Stimulated activated naive CD8-positive, alpha-beta T cell treated with anti-CD3 and anti-CD28 coated beads, Interleukin-15, Interleukin-2, amounts not matched to agents 100 U/mL and 50 U/mL, for 24 hours (primary cell): ENCODE results near the gene CYTH1.
A peak's percentile ranks its signal among the peaks of the same experiment; 100 is the strongest.

Experiments
- ATAC-seq: fragments of 150-1000 bp; cut with Tn5 transposase; one replicate; pipeline ENCODE4 v1.10.0; 2021
- DNase-seq: peaks from one replicate; pipeline ENCODE4 v3.0.0; 2021

The CYTH1 gene

DNA sequence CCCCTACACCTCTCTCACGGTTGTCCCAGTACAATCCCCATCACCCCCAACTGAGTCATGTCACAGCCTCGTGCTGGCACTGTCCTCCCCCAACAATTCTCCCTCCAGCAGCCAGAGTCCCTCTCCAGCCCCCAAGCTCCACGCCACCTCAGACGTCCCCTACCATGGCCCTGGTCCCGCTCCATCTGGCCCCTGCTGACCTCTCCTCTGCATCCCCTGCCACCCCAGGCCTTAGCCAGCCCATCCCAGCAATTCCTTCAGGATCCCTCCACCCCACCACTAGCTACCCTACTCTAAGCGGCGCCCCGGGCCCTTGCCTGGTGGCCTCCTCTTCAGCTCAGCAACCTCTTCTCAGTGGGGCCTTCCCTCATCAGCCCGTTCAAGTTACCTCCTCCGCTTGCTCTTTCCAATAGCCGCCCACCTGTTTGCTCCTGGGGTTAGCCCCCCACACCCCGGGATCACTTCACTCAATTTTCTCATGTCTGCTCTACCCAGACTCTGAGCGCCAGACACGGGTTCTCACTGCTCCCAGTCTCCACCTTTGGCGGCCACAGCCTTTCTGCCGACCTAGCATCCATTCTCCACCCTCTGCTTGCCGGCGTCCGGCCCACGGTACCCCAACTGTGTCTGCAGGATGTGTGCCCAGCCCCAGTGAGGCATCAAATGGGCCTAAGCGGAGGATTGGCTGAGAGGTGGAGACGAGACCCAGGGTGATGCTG, 112.7 kb downstream of the CYTH1 start:
- DNase-seq (no peak), ATAC-seq (no peak)

DNA sequence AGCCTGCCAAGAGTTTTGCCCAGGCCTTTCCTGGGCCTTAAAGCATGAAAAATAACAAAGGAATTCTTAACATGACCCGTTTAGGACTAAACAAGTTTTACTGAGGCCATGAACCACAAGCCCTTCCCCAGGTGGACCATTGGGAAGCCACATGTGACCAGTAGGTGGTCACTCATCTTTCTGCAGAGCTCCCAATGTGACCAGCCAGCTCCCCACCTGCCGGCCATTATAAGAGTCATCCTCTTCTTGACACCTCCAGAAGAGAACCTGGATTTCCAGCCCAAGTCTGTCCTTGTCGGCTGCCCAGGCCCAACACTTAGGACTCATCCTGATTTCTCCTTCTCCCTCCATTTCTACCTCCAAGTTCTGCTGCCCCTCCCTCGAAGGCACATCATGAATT, 113.2 kb downstream of the CYTH1 start:
- DNase-seq (no peak), ATAC-seq (no peak)

DNA sequence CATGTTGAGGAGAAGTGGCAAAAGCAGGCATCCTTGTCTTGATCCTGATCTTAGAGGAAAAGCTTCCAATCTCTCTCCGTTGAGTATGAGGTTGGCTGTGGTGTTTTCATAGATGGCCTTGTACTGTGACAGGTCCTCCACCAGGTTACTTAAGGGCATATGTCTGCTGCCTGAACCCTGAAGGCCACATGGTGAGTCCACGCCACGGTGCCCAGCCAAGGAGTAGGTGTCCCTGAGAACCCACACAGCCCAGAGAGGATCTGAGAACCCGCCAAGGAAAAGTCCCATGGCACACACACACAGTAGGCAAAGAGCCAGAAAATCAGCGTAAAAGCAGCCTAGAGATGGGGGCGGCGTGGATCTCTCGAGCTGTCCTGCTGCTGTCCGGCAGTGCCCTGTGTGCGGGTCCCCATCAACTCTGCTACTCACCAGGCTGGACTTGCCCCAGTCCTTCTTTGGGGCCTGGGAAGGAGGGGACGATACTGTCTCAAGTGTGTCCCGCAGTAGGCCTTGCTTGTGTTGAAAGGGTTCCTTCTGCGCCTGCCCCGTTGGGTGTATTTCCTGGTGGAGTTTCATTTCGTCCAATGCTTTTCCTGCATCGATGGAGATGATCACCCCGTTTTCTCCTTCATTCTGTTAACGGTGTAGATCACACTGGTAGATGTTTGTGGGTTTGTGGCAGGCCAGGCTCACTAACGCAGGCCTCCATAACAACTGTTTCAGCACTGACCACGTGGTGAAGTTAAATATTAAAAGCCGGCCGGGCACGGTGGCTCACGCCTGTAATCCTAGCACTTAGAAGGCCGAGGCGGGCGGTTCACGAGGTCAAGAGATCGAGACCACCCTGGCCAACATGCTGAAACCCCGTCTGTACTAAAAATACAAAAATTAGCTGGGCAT, 114.1 kb downstream of the CYTH1 start:
- no peak for ATAC-seq
- DNase-seq = no peak

GRCh38 chr17:78667091-78667490, 115.0 kb downstream of the CYTH1 start:
- no peak for DNase-seq
- no peak for ATAC-seq

DNA sequence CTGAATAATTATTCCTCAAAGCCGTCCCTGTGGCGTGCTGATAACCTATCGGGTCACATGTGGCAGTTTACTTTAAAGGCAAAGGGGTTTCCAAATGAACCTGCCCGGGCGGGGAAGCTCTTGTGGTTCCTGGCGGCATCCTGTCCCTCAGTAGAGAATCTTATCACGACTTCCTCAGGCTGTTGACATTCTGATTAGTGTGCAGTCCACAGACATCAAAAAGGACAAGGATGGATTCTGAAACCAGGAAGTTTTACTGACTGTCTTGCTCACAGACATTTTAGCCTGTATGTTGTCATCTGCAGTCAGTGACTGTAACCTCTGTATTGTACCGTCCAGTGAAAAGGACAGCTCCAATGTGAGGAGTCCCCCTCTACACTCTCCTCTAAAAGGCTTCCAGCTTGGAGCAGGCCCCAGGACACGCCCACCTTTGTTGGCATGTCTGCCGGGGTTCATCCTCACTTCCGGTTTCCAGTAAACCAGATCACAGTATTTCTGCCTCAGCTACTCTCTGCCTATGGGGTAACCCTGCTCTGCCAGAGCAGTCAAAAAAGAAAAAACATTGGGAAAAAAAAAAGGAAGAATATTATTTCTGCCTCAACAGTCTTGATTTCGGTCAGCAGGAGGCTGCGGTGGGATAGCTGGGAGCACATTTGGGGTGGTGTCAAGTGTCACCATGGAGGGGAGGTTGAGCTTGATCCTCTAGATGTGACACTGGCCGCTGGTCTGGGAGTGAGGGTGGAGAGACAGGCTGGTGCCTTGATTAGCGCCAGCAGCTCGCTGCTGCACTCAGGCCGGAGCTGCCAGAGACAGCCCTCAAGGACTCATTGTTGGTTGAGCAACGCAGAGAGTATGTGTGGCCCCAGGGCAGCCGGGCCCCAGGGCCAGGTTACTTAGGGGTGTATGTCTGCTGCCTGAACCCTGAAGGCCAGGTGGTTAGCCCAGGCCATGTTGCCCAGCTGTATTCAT, 115.8 kb downstream of the CYTH1 start:
- ATAC-seq (peak; percentile 75), DNase-seq (peak; percentile 53)

GRCh38 chr17:78665387-78665951, 116.6 kb downstream of the CYTH1 start:
- ATAC-seq (peak; percentile 10), DNase-seq (no peak)

DNA sequence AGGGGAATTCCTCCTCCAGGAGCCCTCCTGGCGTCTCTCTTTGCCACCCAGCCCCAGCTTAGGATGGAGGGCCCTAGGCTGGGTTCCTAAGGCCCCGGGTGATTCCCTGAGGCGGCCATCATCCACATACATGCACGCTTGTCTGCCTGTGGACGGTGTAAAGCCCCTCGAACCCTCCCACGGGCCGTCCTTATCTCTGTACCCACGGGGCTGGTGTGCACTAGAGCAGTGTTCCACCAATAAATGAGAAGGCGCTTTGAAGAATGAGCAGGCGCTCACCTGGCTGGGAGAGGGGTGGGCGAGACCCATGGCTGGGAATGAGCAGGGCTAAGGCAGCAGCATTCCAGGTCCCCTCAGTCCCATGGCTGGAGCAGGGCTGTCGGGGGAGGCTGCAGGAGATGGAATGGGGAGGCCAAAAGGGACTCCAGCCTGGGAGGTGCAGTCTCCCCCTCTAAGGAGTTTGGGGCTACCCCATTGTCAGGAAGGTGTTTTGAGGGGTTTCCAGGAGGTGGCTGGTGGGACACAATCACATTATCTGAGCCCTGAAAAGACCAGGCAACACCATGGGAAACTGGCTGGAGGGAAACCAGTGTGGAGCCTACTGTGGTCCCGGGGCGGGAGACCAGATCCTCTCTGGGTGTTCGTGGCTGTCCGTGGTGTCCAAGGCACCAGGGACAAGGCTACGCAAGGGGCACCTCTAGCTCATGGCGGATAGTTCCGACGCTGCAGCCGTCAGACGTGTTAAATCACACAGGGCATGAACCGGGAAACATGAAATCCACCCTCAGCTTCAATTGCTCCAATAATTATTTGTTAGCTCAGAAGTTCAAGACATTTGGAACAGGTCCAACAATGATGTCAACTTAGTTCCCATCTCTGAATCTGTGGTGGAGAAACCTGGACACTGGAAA, 117.3 kb downstream of the CYTH1 start:
- DNase-seq (no peak), ATAC-seq (no peak)

DNA sequence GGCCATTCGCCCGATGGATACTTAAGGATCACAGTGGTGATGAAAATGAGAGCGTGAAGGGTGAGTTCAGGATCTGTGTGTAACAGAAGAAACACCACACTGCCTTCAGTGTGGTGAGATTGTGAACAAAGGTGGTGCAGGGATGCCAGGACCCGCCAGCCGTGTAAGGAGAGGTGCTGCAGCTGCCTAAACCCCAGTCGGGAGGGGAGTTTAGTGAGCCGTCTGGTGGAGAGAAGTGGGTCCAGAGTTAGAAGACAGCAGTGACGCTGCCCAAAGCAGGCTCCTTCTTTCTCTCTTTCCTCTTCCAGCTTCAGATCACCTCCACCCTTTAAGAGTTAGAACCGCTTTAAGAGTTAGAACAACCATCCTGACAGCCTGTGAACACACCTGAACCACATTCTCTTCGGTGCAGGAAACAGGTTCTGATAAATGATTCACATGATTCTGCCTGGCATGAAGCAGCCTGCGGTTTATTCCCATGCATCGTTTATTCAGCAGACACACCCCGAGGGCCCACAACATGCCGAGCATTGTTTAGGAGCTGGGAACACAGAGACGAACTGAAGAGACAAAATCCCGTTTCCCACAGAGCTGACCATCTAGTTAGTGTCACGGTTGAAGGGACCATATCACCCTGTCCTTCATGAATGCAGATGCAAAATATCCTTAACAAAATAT, 120.8 kb downstream of the CYTH1 start:
- DNase-seq (no peak), ATAC-seq (no peak)

DNA sequence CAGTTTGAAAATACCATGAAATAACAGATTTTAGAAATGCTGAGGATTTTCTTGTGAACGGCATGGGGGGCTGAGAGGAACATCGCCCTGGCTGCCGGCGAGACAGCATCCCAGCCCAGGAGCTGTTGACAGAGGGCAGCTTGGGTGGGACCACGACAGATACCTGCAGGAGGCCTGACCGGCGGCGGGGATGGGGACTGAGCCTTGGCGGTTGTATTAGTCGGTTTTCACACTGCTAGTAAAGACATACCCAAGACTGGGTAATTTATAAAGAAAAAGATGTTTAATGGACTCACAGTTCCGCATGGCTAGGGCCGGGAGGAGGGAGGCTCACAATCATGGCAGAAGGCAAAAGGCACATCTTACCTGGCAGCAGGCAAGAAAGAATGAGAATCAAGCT, 122.5 kb downstream of the CYTH1 start:
- DNase-seq (no peak), ATAC-seq (no peak)

DNA sequence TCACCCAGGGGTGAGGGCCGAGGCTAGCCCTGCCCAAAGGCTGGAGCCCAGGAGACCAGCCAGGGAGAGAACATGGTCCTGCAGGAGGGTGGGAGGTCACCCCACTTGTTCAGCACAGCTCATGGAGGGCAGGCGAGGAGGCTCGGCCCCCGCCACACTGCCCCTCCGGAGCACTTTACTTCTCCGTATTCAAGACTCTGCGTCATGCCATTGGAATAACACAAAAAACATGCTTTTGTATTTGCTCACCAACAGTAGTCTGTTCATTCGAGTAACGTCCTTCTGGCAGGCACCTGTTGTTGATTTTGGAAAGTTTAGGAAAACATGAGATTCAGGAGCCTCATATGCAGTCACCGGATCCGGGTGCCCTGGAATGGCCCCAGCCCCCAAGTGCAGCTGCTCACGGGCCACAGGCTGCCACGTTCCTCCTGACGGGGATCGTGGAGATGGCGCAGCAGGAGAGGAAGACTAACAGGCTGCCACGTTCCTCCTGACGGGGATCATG, 123.7 kb downstream of the CYTH1 start:
- no peak for DNase-seq
- no peak for ATAC-seq

DNA sequence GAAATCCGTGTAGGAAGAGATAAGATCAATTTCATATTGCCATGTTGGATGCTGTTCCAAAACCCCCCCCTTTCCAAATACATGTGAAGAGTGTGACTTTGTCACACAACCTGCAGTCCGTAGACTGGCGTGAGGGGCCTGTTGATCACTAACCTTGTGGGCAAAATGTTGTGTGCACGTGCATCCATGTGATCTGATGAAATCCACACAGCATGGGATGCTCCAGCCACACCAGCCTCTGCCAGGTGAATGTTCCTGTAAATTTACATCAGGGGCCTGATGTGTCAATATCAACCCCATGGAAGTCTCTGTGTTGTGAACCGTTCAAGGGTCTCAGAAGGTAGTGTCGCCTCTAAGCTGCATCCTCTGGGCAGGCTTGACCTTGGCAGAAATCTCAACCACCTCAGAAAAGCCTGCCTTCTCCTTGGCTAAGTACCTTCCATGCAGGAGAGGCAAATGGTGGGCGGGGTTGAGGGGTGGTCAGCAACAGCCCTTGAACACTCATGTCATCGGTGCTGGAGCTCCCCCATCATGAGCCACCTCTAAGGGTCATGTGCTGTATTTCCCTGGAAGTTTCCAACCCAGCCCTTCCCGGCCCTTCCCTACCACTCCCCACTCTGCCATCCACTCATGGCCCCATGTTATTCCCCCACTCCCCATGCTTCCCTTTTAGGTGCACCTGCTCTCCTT, 126.7 kb downstream of the CYTH1 start:
- ATAC-seq = no peak
- no peak for DNase-seq

DNA sequence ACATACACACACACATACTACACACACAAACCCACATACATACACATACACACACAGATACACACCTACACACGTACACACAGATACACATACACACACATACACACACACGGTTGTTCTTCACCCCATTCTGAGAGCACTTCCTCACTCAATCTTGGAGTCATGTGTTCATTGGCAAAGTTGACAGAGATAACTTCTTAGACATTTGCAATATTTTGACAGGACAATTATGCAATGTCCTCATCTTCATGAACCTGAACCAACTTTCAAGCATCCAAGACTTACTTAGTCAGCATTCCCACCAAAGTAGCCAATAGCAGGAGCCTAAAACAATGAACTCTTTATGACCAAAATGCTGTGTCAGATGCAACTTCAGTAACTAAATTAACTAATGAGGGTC, 127.7 kb downstream of the CYTH1 start:
- ATAC-seq (no peak), DNase-seq (no peak)

DNA sequence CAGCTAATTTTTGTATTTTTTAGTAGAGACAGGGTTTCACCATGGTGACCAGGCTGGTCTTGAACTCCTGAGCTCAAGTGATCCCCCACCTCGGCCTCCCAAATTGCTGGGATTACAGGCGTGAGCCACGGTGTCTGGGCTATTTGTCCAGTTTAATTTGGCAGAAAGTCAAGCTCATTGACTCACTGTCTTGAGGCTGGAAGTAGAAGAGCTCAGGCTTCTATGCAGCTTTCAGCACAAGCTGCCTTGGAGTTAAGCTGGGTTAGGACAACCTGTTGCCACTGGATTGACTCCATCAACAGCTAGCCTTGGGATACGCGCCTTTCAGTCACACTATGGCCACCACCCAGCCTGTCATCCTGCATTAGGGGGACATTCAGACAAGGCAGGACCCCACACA, 128.7 kb downstream of the CYTH1 start:
- ATAC-seq (no peak), DNase-seq (no peak)

DNA sequence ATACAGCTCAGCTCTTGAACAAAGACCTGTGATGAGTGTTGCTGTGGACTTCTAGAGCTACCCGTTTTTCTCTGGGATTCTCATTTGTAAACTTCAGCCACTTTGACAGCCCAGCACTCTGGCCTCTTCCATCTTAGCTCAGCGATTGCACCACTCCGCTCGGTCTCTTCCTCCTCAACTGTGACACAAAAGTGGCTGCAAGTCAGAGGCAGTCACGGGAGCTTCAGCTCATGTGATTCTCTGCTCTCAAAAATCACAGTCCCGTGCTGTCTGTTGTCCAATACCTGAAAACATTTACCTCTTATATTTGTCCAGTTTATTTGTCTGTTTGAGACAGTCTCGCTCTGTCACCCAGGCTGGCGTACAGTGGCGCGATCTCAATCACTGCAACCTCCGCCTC, 129.2 kb downstream of the CYTH1 start:
- DNase-seq = no peak
- no peak for ATAC-seq

DNA sequence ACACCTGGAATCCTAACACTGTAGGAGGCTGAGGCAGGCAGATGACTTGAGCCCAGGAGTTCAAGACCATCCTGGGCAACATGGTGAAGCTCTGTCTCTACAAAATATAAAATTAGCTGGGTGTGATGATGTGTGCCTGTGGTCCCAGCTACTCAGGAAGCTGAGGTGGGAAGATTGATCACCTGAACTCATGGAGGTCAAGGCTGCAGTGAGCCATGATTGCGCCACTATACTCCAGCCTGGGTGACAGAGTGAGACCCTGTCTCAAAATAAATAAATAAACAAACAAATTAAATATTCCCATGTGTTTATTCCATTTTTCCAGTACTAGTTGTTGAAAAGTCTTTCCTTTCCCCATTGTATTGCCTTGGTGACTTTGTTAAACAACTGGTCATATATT, 130.0 kb downstream of the CYTH1 start:
- DNase-seq = no peak

DNA sequence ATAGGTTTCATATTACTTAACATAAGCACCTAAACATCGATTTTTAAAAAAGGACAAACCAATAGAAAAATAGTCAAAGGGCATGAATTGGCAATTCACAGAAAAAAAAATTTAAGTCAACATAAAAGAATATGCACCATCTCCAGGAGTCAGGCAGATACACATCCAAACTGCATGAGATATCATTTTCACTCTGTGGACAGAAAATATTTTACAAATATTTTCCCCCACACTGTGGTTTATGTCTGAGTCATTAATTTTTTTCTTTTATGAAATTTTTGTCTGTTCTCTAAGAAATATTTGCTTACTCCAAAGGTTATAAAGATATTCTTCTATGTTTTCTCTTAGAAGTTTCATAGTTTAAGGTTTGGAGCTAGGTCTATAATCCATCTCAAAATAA, 130.5 kb downstream of the CYTH1 start:
- no peak for ATAC-seq
- no peak for DNase-seq

More for the DNA sequence above, 130.0 kb downstream of the CYTH1 start:
- ATAC-seq = no peak

GRCh38 chr17:78650093-78650715, 131.9 kb downstream of the CYTH1 start:
- no peak for DNase-seq
- no peak for ATAC-seq

- ATAC-seq (no peak), DNase-seq (no peak)
Measured at GRCh38 chr17:78648293-78648692, 133.8 kb downstream of the CYTH1 start.

GRCh38 chr17:78647032-78647431, 135.0 kb downstream of the CYTH1 start:
- DNase-seq (no peak), ATAC-seq (no peak)
